Measurements from ENCODE around the gene PDE6B. TPM values are rescaled to one million over a fixed set of nuclear protein-coding genes. Genes with fewer than 3 reads are reported as not detected.

The PDE6B gene
- total and polyA plus RNA-seq, 2 of the 13 experiments (the other 11 are each of a cell fraction or from before 2014, with no cell fraction given) = 0.38 to 0.40 TPM

DNA sequence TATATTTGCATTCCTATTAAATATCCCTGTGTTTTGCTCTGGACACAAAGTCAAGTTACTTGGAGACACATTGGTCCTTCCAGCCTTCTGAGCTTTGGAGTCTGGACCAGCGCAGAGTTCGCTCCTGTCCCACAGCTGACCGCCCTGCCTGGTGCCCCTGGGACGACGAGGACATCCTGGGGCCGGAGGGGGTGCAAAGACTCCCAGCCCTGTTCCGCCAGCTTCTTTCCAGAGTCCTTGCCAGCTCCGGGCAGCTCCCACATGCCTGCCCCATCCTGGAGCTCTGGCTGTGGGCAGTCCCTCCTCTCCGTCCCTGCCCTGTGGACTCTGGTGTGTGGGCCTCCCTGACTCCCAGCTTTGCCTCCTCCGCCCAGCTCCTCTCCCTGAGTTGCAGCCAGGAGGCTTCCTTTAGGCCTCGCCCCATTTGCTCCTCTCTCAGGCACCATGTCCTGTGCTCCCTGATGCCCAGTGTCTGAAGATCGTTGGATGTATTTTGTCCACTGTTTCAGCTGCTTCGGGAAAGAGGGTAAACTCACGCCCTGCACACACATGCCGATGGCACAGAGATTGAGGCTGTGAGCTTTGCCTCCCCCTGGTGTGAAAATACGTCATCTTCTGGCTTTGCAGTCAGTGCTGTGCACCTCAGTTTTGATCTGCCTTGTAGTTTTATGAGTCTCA, 75.4 kb downstream of the PDE6B start (continued):
- TF ChIP-seq KMT2B (CRISPR knock-in tag; IDR thresholded peaks at IDR 0.05) = no peak
- no peak for TF ChIP-seq ZFYVE20 (CRISPR knock-in tag; IDR thresholded peaks at IDR 0.05; ENCODE audit: borderline replicate concordance, low read depth)
- no peak for TF ChIP-seq ATF3 (CRISPR knock-in tag; IDR thresholded peaks at IDR 0.05)
- TF ChIP-seq ATF7-NPFF (CRISPR knock-in tag; IDR thresholded peaks at IDR 0.05; ENCODE audit: low read depth) = no peak
- no peak for TF ChIP-seq ZNF296 (CRISPR knock-in tag; conservative IDR thresholded peaks at IDR 0.05)
- no peak for TF ChIP-seq ZNF333 (CRISPR knock-in tag; IDR thresholded peaks at IDR 0.05; ENCODE audit: borderline replicate concordance)
- no peak for TF ChIP-seq ZBTB8A (CRISPR knock-in tag; IDR thresholded peaks at IDR 0.05; ENCODE audit: borderline replicate concordance, low read depth)
- no peak for TF ChIP-seq ONECUT2 (CRISPR knock-in tag; IDR thresholded peaks at IDR 0.05)
- no peak for TF ChIP-seq ETV6 (CRISPR knock-in tag; conservative IDR thresholded peaks at IDR 0.05)
- TF ChIP-seq ZNF703 (CRISPR knock-in tag; IDR thresholded peaks at IDR 0.05; ENCODE audit: borderline replicate concordance) = no peak
- TF ChIP-seq, protein P1, sequence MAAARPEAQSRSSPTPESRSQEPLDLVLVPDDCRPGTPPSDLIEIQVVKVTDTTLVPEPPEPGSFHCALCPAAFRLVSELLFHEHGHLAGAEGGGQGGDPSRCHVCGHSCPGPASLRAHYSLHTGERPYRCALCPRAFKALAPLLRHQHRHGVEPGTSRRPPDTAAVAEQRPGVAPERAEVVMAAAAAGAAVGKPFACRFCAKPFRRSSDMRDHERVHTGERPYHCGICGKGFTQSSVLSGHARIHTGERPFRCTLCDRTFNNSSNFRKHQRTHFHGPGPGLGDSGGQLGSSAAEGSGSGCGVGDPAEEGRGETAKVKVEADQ (CRISPR knock-in tag; IDR thresholded peaks at IDR 0.05; ENCODE audit: borderline replicate concordance) = no peak
- TF ChIP-seq ZNF576 (CRISPR knock-in tag; IDR thresholded peaks at IDR 0.05) = no peak
- TF ChIP-seq, protein P2, sequence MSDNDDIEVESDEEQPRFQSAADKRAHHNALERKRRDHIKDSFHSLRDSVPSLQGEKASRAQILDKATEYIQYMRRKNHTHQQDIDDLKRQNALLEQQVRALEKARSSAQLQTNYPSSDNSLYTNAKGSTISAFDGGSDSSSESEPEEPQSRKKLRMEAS (IDR thresholded peaks at IDR 0.05) = peak; percentile 80
- no peak for TF ChIP-seq DNMT3B (CRISPR knock-in tag; conservative IDR thresholded peaks at IDR 0.05)
- no peak for TF ChIP-seq NFE2 (CRISPR knock-in tag; IDR thresholded peaks at IDR 0.05)
- TF ChIP-seq ARNTL (CRISPR knock-in tag; IDR thresholded peaks at IDR 0.05) = no peak
- no peak for TF ChIP-seq ZNF781 (CRISPR knock-in tag; IDR thresholded peaks at IDR 0.05; ENCODE audit: borderline replicate concordance, not compliant biosample characterization)
- no peak for TF ChIP-seq ZFP41 (CRISPR knock-in tag; IDR thresholded peaks at IDR 0.05; ENCODE audit: borderline replicate concordance)
- TF ChIP-seq HHEX (CRISPR knock-in tag; IDR thresholded peaks at IDR 0.05) = no peak
- TF ChIP-seq HOXA3 (CRISPR knock-in tag; IDR thresholded peaks at IDR 0.05) = no peak
- TF ChIP-seq, protein P3, sequence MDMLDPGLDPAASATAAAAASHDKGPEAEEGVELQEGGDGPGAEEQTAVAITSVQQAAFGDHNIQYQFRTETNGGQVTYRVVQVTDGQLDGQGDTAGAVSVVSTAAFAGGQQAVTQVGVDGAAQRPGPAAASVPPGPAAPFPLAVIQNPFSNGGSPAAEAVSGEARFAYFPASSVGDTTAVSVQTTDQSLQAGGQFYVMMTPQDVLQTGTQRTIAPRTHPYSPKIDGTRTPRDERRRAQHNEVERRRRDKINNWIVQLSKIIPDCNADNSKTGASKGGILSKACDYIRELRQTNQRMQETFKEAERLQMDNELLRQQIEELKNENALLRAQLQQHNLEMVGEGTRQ (IDR thresholded peaks at IDR 0.05; ENCODE audit: low read depth, low read length) = no peak
- TF ChIP-seq, protein P3 (CRISPR knock-in tag; IDR thresholded peaks at IDR 0.05; ENCODE audit: borderline replicate concordance) = no peak
- no peak for TF ChIP-seq KDM5B (CRISPR knock-in tag; IDR thresholded peaks at IDR 0.05; ENCODE audit: borderline replicate concordance)
- TF ChIP-seq POLR2AphosphoS2 (IDR thresholded peaks at IDR 0.05; ENCODE audit: low read depth, low read length) = no peak
- TF ChIP-seq ZNF367 (CRISPR knock-in tag; IDR thresholded peaks at IDR 0.05; ENCODE audit: borderline replicate concordance) = no peak
